DOHH2 (cell line): ENCODE data around the gene ARL4A.

Experiments
- H3F3A ChIP-seq: fragments of 200-600 bp; sonication (generic), shearing (Covaris generic); 2 replicates; pipeline ENCODE4 v1.6.0; 2016; ENCODE audit warnings: antibody characterized with exemption, mild to moderate bottlenecking; ENCODE audit not compliant: control insufficient read depth, insufficient read depth
- H3K27ac ChIP-seq: fragments of 200-600 bp; sonication (generic); 2 replicates; pipeline ENCODE4 v1.5.1; 2014; ENCODE audit warnings: low read depth, mild to moderate bottlenecking, low read length, moderate library complexity
- H3K27me3 ChIP-seq: fragments of 200-600 bp; sonication (generic); 2 replicates; pipeline ENCODE4 v1.6.1; 2014; ENCODE audit warnings: mild to moderate bottlenecking, low read length, mixed read lengths; ENCODE audit not compliant: control insufficient read depth
- H3K36me3 ChIP-seq: fragments of 200-600 bp; sonication (generic); 2 replicates; pipeline ENCODE4 v1.6.1; 2014; ENCODE audit warnings: mild to moderate bottlenecking, low read length, moderate library complexity, mixed read lengths; ENCODE audit not compliant: control insufficient read depth
- H3K4me1 ChIP-seq: fragments of 200-600 bp; sonication (generic); 2 replicates; pipeline ENCODE4 v1.6.1; 2014; ENCODE audit warnings: mild to moderate bottlenecking, low read length, mixed read lengths; ENCODE audit not compliant: control insufficient read depth
- H3K4me2 ChIP-seq: fragments of 200-600 bp; sonication (generic); 2 replicates; pipeline ENCODE4 v1.6.0; 2014; ENCODE audit warnings: mild to moderate bottlenecking, low read length, moderate library complexity
- H3K4me3 ChIP-seq: fragments of 200-600 bp; sonication (generic); 2 replicates; pipeline ENCODE4 v1.5.1; 2014; ENCODE audit warnings: mild to moderate bottlenecking, low read length, mixed read lengths
- H3K79me2 ChIP-seq: fragments of 200-600 bp; sonication (generic); 2 replicates; pipeline ENCODE4 v1.6.1; 2014; ENCODE audit warnings: mild to moderate bottlenecking, low read length, mixed read lengths; ENCODE audit not compliant: control insufficient read depth
- H3K9me2 ChIP-seq: fragments of 200-600 bp; sonication (generic); replicated peaks from 2 replicates; pipeline ENCODE4 v1.6.1; 2014; ENCODE audit warnings: mild to moderate bottlenecking, low read length, mixed read lengths; ENCODE audit not compliant: control insufficient read depth
- H3K9me3 ChIP-seq: fragments of 200-600 bp; sonication (generic); 2 replicates; pipeline ENCODE4 v1.6.1; 2014; ENCODE audit warnings: antibody characterized with exemption, low read length, mixed read lengths; ENCODE audit not compliant: control insufficient read depth, insufficient read depth
- H4K20me1 ChIP-seq: fragments of 200-600 bp; sonication (generic); 2 replicates; pipeline ENCODE4 v1.6.0; 2014; ENCODE audit warnings: low read depth, mild to moderate bottlenecking, antibody characterized with exemption, low read length, moderate library complexity; ENCODE audit not compliant: control insufficient read depth, insufficient read depth
- CTCF ChIP-seq: fragments of 200-600 bp; sonication (generic); IDR thresholded peaks from one replicate; pipeline ENCODE4 v1.5.1; 2014; ENCODE audit warnings: antibody characterized with exemption, mild to moderate bottlenecking, low read depth, low read length; ENCODE audit not compliant: poor library complexity, severe bottlenecking
- EZH2phosphoT487 ChIP-seq: fragments of 200-600 bp; sonication (generic); IDR thresholded peaks from 2 replicates; pipeline ENCODE4 v1.6.1; 2017; ENCODE audit warnings: borderline replicate concordance, mild to moderate bottlenecking, antibody characterized with exemption, low read length, moderate library complexity, mixed read lengths

ARL4A gene

DNA sequence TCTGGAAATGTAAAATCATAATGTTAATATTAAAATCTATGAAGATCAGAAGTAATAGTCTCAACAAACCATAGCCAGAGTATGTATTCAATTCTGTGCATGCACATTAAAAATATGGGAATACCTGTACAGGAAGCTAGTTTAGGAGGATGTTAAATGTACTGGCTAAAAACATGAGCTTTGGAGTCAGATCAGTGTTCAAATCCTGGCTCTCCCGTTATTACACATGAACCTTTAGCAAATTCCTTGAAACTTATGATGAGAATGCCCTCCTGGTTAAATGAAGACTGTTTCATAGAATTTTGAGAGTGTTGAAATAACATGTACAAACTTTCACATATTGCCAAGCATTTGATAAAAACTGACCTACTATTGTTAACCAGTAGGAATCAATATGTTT lies 4.6 kb downstream of the ARL4A start:
- no peaks in the 10 kb centered on the region for H3K9me2 ChIP-seq

GRCh38 chr7:12692479-12693259 lies 5.2 kb downstream of the ARL4A start:
- H3K4me2 ChIP-seq: no peak overlapping the region
- H3K79me2 ChIP-seq: peaks cover under 1% of the 10 kb centered on the region
- TF ChIP-seq EZH2phosphoT487 (no peak), CTCF (no peak)
- no peaks in the 10 kb centered on the region for H3F3A ChIP-seq
- H3K27ac ChIP-seq: no peak overlapping the region
- no peaks in the 10 kb centered on the region; the same call in 1 of the 2 replicates for H4K20me1 ChIP-seq
- no peaks in the 10 kb centered on the region for H3K9me2 ChIP-seq
- H3K36me3 ChIP-seq: no peaks in the 10 kb centered on the region
- peaks cover 4% of the 10 kb centered on the region; the same call in 1 of the 2 replicates for H3K4me1 ChIP-seq
- H3K4me3 ChIP-seq: no peak overlapping the region
- H3K27me3 ChIP-seq: no peaks in the 10 kb centered on the region
- no peaks in the 10 kb centered on the region for H3K9me3 ChIP-seq

More for the DNA sequence above, 4.6 kb downstream of the ARL4A start:
- Histone ChIP-seq H3K4me3 (no peak overlapping the region), H3K4me2 (no peak overlapping the region), H3K27ac (no peak overlapping the region), H3K79me2 (peaks cover 4% of the 10 kb centered on the region), H3K27me3 (no peaks in the 10 kb centered on the region), H3K36me3 (no peaks in the 10 kb centered on the region), H3K9me3 (no peaks in the 10 kb centered on the region), H3K4me1 (peaks cover 4% of the 10 kb centered on the region; the same call in 1 of the 2 replicates), H3F3A (no peaks in the 10 kb centered on the region), H4K20me1 (no peaks in the 10 kb centered on the region; the same call in 1 of the 2 replicates)
- TF ChIP-seq EZH2phosphoT487 (no peak), CTCF (no peak)

DNA sequence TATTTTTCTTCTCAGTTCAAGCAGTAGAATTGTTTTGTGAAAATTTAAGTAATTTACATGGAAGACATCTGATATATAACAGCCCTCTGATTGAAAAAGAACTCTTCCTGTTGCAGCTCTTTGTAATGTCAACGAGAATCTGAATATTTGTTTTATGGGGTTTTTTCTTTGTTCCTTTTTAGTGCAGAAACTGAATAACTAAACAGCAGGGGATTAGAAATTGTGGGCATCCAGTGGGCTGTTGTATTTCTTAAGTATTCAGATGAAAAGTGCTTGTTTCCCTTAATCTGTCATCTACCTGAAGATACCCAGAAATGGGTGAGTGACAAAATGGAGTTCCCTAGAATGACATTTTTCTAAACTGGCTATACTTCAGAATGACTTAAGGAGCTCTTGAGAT lies 7.4 kb downstream of the ARL4A start:
- Histone ChIP-seq H3K79me2 (no peaks in the 10 kb centered on the region), H3K9me3 (peaks cover 7% of the 10 kb centered on the region; the same call in 1 of the 2 replicates), H3K4me3 (no peak overlapping the region), H3F3A (no peaks in the 10 kb centered on the region), H4K20me1 (no peaks in the 10 kb centered on the region; the same call in 1 of the 2 replicates), H3K36me3 (no peaks in the 10 kb centered on the region), H3K4me1 (no peaks in the 10 kb centered on the region), H3K9me2 (no peaks in the 10 kb centered on the region), H3K4me2 (no peak overlapping the region), H3K27ac (no peak overlapping the region), H3K27me3 (no peaks in the 10 kb centered on the region)
- TF ChIP-seq EZH2phosphoT487 (no peak), CTCF (no peak)
